CD4-positive, alpha-beta T cell treated with Interleukin-12 subunit alpha and Interleukin-12 subunit beta, for 1 hour (primary cell): ENCODE measurements around the gene PTPRU.

Source experiments
- DNase-seq: peaks from one replicate; pipeline ENCODE4 v3.0.0-alpha.2; 2020

PTPRU gene

GRCh38 chr1:29371332-29371731 is 135.0 kb downstream of the PTPRU start:
- no peak for DNase-seq

GRCh38 chr1:29372108-29372507 is 135.8 kb downstream of the PTPRU start:
- no peak for DNase-seq
